Neuronal stem cell (in vitro differentiated cells): ENCODE results near the gene ZSWIM2.

Experiments
- DNase-seq: peaks from one replicate; pipeline ENCODE4 v3.0.0-alpha.2; 2013; ENCODE audit warnings: low spot score
- H2AFZ ChIP-seq: one replicate; pipeline ENCODE4 v1.6.1; 2013; ENCODE audit warnings: mild to moderate bottlenecking, low read length, inconsistent platforms
- H2AK5ac ChIP-seq: 2 replicates; pipeline ENCODE4 v1.6.1; 2013; ENCODE audit warnings: low read depth, mild to moderate bottlenecking, inconsistent platforms, low read length, moderate library complexity, mixed read lengths
- H2BK120ac ChIP-seq: 2 replicates; pipeline ENCODE4 v1.6.1; 2013; ENCODE audit warnings: low read depth, mild to moderate bottlenecking, inconsistent platforms, low read length, moderate library complexity, mixed read lengths
- H2BK12ac ChIP-seq: one replicate; pipeline ENCODE4 v1.6.1; 2013; ENCODE audit warnings: low read length, inconsistent platforms
- H2BK15ac ChIP-seq: 2 replicates; pipeline ENCODE4 v1.6.1; 2013; ENCODE audit warnings: mild to moderate bottlenecking, low read length, inconsistent platforms, mixed read lengths
- H2BK5ac ChIP-seq: one replicate; pipeline ENCODE4 v1.6.1; 2013; ENCODE audit warnings: inconsistent platforms, mild to moderate bottlenecking, low read length, moderate library complexity
- H3K14ac ChIP-seq: one replicate; pipeline ENCODE4 v1.6.1; 2013; ENCODE audit warnings: low read length, inconsistent platforms
- H3K18ac ChIP-seq: 2 replicates; pipeline ENCODE4 v1.6.1; 2013; ENCODE audit warnings: low read length, inconsistent platforms
- H3K23ac ChIP-seq: 2 replicates; pipeline ENCODE4 v1.6.1; 2013; ENCODE audit warnings: low read depth, mild to moderate bottlenecking, mixed read lengths, low read length, inconsistent platforms; ENCODE audit not compliant: poor library complexity
- H3K27ac ChIP-seq: replicated peaks from 3 replicates; pipeline ENCODE4 v1.5.1; 2013; ENCODE audit warnings: low read length, inconsistent platforms
- H3K27me3 ChIP-seq, 3 experiments: 2 replicates each; pipeline ENCODE4 v1.6.1; 2013; ENCODE audit warnings: low read length in 3 of 3, mild to moderate bottlenecking in 2 of 3, inconsistent platforms in 1 of 3, low read depth in 1 of 3, mixed read lengths in 1 of 3, moderate library complexity in 1 of 3; ENCODE audit not compliant: control insufficient read depth in 3 of 3, insufficient read depth in 3 of 3
- H3K36me3 ChIP-seq, 2 donors: replicated peaks in 1 of 2; 2 replicates each; pipeline ENCODE4 v1.6.1; 2013; ENCODE audit warnings: low read length in 2 of 2; ENCODE audit not compliant: control insufficient read depth in 2 of 2, insufficient read depth in 2 of 2
- H3K4ac ChIP-seq: 2 replicates; pipeline ENCODE4 v1.6.1; 2013; ENCODE audit warnings: inconsistent platforms, mild to moderate bottlenecking, low read length, moderate library complexity
- H3K4me1 ChIP-seq, 2 donors: 1 replicate in 1 of 2; 2 replicates in 1 of 2; pipeline ENCODE4 v1.6.1; 2013; ENCODE audit warnings: low read length in 2 of 2, low read depth in 1 of 2; ENCODE audit not compliant: control insufficient read depth in 2 of 2, insufficient read depth in 1 of 2
- H3K4me2 ChIP-seq: one replicate; pipeline ENCODE4 v1.6.1; 2013; ENCODE audit warnings: mild to moderate bottlenecking, low read length, inconsistent platforms; ENCODE audit not compliant: insufficient read depth, poor library complexity, severe bottlenecking
- H3K4me3 ChIP-seq, 2 donors: 2 replicates each; pipeline ENCODE4 v1.5.1; 2013; ENCODE audit warnings: low read length in 2 of 2, mild to moderate bottlenecking in 2 of 2, inconsistent platforms in 1 of 2, moderate library complexity in 1 of 2
- H3K79me1 ChIP-seq: one replicate; pipeline ENCODE4 v1.6.1; 2013; ENCODE audit warnings: low read depth, mild to moderate bottlenecking, inconsistent platforms, low read length, moderate library complexity
- H3K9ac ChIP-seq: one replicate; pipeline ENCODE4 v1.6.1; 2013; ENCODE audit warnings: mild to moderate bottlenecking, low read depth, low read length, inconsistent platforms; ENCODE audit not compliant: poor library complexity
- H3K9me3 ChIP-seq, 2 donors: replicated peaks in 1 of 2; 2 replicates each; pipeline versions ENCODE3 to v1.6.1; 2013; ENCODE audit warnings: low read length in 2 of 2, mild to moderate bottlenecking in 2 of 2, inconsistent platforms in 1 of 2, low read depth in 1 of 2, mixed read lengths in 1 of 2, moderate library complexity in 1 of 2; ENCODE audit not compliant: control insufficient read depth in 2 of 2, insufficient read depth in 1 of 2
- H4K8ac ChIP-seq: one replicate; pipeline ENCODE4 v1.6.1; 2013; ENCODE audit warnings: low read depth, mild to moderate bottlenecking, inconsistent platforms, low read length, moderate library complexity
- H4K91ac ChIP-seq: one replicate; pipeline ENCODE4 v1.6.1; 2013; ENCODE audit warnings: low read length, low read depth, mild to moderate bottlenecking, inconsistent platforms; ENCODE audit not compliant: poor library complexity
- WGBS, 2 donors: extraction: QIAGEN DNeasy Blood & Tissue Kit; methylation state at CpG; one replicate each; pipeline ENCODE4 v1.1.7; 2013; ENCODE audit warnings: missing lambda C conversion rate in 2 of 2, mixed read lengths in 1 of 2; ENCODE audit not compliant: insufficient read length in 2 of 2, insufficient replicate concordance in 1 of 2; ENCODE audit errors: extremely low coverage in 2 of 2; 5-methylcytosine and 5-hydroxymethylcytosine counted together

ZSWIM2 gene

GRCh38 chr2:186780701-186781316 is 68.2 kb downstream of the ZSWIM2 start:
- DNase-seq: peak; percentile 8
- no peak overlapping the region for H2BK5ac ChIP-seq
- H2AFZ ChIP-seq: no peak overlapping the region
- no peak overlapping the region for H3K9ac ChIP-seq
- H3K27ac ChIP-seq: no peak overlapping the region
- no peaks in the 10 kb centered on the region for H3K27me3 ChIP-seq
- no peak overlapping the region for H2AK5ac ChIP-seq
- H3K18ac ChIP-seq: no peak overlapping the region
- no peak overlapping the region for H4K8ac ChIP-seq
- H2BK12ac ChIP-seq: no peak overlapping the region
- H3K4me3 ChIP-seq: no peak overlapping the region
- H4K91ac ChIP-seq: no peak overlapping the region
- no peak overlapping the region for H2BK15ac ChIP-seq
- H3K9me3 ChIP-seq: no peaks in the 10 kb centered on the region
- H3K36me3 ChIP-seq: no peaks in the 10 kb centered on the region
- no peak overlapping the region for H3K4ac ChIP-seq
- no peak overlapping the region for H2BK120ac ChIP-seq
- H3K4me1 ChIP-seq: no peaks in the 10 kb centered on the region
- H3K23ac ChIP-seq: no peak overlapping the region
- H3K79me1 ChIP-seq: no peaks in the 10 kb centered on the region
- no peak overlapping the region for H3K4me2 ChIP-seq
- no peak overlapping the region for H3K14ac ChIP-seq
- no CpG with 5 or more reads among the region's 4 CpGs for WGBS, 2 donors
